ENCODE results near the gene IL1R1.
"Not testable (repeated sequence)": the region's sequence is repeated elsewhere in the genome, so short reads cannot be mapped to it uniquely, and the experiment has no call there.

The IL1R1 gene

DNA sequence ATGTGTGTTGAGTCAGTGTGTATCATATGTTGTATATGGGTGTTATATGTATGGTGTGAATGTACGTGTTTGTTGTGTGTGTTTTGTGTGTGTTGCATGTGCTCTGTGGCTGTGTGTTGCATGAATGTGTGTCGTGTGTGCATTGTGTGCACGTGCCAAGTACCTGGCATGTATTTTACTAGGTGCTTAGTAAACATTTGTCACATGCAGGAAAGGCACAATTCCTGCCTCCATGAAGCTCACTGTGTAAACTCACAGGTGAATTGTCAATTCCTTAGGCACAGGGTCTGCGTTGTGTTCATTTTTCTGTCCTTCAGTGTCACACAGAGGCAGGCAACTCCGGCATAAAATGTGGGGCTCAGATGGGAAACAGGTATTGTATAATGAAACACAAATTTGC is 22.3 kb upstream of the IL1R1 start:
- Mint-ChIP-seq H3K36me3 (no peaks in the 10 kb centered on the region), H3K9me3 (peaks cover 4% of the 10 kb centered on the region), H3K27ac (no peak overlapping the region), H3K4me1 (peaks cover 6% of the 10 kb centered on the region), H3K4me3 (no peak overlapping the region), H3K27me3 (peaks cover 34% of the 10 kb centered on the region)
- no peak for ATAC-seq

DNA sequence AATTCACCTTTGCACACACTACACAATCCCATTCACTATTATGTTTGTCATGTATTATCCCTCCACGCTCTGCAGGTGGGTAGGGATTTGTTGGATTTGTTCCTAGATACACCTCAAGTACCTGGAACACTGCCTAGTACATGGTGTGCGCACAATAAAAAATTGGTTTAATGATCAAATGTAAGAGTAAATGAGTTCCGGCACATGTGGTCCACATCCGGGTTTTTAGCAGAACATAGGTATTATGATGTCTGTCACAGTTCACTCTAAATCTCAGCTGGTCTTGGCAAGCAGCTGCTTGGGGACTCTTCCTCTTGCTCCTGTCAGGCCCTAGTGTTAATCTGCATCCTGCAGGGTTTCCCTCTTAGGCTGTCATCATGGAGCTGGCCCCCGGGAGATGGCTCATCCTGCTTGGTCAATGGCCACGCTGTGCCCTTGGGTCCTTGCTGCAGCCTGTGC is 21.8 kb upstream of the IL1R1 start:
- H3K27ac Mint-ChIP-seq, result no peak overlapping the region
- peaks cover under 1% of the 10 kb centered on the region for H3K9me3 Mint-ChIP-seq
- ATAC-seq, result no peak

DNA sequence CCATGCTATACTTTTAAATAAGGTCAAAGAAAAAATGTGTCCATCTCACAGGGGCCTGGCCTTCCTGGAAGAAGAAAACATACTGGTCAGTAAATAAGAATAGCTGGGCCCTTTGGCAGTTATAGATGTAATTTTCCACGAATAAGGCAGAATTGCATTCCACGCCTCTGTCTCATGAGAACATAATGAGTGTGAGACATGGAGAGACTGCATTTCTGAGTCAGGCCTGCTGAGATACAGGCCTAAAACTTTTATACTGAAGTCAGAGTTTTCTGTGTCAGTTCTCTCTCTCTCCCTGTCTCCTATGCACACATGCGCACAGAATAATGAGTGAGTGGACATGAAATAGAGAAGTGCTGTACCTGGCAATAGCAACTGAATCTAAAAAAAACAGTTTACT is 20.4 kb upstream of the IL1R1 start:
- ATAC-seq, result no peak
- no peaks in the 10 kb centered on the region for H3K4me1 Mint-ChIP-seq
- H3K27ac Mint-ChIP-seq, result no peak overlapping the region
- H3K9me3 Mint-ChIP-seq, result peaks cover 2% of the 10 kb centered on the region
- H3K27me3 Mint-ChIP-seq, result peaks cover 38% of the 10 kb centered on the region
- no peaks in the 10 kb centered on the region for H3K36me3 Mint-ChIP-seq
- H3K4me3 Mint-ChIP-seq, result no peak overlapping the region

More for the DNA sequence above, 21.8 kb upstream of the IL1R1 start:
- Mint-ChIP-seq H3K4me1 (peaks cover 6% of the 10 kb centered on the region), H3K27me3 (peaks cover 29% of the 10 kb centered on the region), H3K36me3 (no peaks in the 10 kb centered on the region), H3K4me3 (no peak overlapping the region)

DNA sequence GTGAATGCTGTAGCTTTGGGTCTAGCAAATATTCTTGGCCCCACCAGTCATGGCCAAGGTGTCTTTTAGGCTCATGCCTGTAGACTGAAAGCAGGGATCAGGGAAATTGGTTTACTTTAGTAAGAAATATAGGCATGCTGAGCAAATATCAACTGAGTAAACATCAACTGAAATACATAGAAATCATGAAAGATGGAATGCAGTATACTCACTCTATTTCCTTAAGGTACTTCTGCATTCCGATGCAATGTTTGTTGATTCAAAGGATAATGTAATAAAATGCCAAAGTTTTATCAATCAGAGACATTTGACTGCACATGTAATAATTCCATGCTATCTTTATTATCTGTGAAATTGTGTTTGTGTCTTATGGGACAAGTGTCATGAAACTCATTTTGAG is 19.6 kb upstream of the IL1R1 start:
- peaks cover 2% of the 10 kb centered on the region for H3K9me3 Mint-ChIP-seq
- H3K4me3 Mint-ChIP-seq, result no peak overlapping the region
- no peaks in the 10 kb centered on the region for H3K36me3 Mint-ChIP-seq
- no peak overlapping the region for H3K27ac Mint-ChIP-seq
- peaks cover 46% of the 10 kb centered on the region for H3K27me3 Mint-ChIP-seq
- H3K4me1 Mint-ChIP-seq, result no peaks in the 10 kb centered on the region
- ATAC-seq, result no peak

DNA sequence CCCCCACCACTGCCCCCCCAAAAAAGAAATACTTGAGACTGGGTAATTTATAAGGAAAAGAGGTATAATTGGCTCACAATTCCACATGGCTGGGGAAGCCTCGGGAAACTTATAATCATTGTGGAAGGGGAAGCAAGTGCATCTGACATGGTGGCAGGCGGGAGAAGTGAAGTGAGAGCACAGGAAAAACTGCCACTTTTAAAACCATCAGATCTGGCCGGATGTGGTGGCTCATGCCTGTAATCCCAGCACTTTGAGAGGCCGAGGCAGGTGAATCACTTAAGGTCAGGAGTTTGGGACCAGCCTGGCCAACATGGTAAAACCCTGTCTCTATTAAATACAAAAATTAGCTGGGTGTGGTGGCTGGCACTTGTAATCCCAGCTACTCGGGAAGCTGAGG is 18.1 kb upstream of the IL1R1 start:
- H3K27me3 Mint-ChIP-seq, result peaks cover 46% of the 10 kb centered on the region
- not testable (repeated sequence) for ATAC-seq, H3K36me3 Mint-ChIP-seq, H3K4me1 Mint-ChIP-seq, H3K27ac Mint-ChIP-seq, H3K4me3 Mint-ChIP-seq, H3K9me3 Mint-ChIP-seq

DNA sequence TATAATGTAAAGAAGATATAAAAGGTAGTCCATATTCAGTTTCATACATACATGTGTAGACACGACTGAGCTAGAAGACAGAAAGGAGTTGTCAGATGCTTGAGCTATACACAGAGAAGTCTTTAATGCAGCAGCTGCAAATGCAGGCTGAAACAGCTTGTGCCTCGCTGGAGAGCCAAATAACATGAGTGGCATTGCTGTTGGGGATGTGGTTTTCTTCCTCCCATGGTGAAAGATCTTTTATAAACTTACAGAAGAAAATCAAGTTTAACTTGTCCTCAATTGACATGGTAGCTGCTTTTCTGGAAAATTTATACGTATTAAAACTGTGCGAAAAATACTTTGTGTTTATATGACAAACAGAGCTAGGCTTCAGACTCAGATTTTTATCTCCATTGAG is 16.4 kb upstream of the IL1R1 start:
- Mint-ChIP-seq H3K9me3 (peaks cover 3% of the 10 kb centered on the region), H3K4me3 (no peak overlapping the region), H3K27ac (no peak overlapping the region), H3K36me3 (peaks cover under 1% of the 10 kb centered on the region), H3K4me1 (no peaks in the 10 kb centered on the region), H3K27me3 (peaks cover 41% of the 10 kb centered on the region)
- ATAC-seq, result no peak

DNA sequence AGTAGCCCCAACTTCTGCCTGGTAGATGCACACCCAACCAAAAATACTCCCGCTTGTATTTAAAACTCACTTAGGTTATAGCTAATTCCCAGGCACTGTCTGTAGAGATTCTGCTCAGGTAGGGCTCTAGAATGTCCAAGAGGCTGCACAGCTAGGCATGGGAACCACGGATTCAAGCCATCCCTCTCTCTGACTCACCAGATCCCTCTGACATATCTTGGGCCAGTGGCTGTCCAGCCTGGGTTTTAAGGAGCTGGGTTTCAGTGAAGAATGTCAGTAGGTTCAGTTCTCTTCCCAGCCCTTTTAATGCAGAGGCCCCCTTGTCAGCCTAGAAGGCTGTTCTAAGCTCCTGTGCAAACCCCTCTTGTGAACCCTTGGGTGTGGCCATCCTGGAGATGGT is 15.9 kb upstream of the IL1R1 start:
- peaks cover 6% of the 10 kb centered on the region for H3K36me3 Mint-ChIP-seq
- no peak overlapping the region for H3K4me3 Mint-ChIP-seq
- no peaks in the 10 kb centered on the region for H3K4me1 Mint-ChIP-seq
- no peak overlapping the region for H3K27ac Mint-ChIP-seq
- peaks cover 7% of the 10 kb centered on the region for H3K9me3 Mint-ChIP-seq
- no peak for ATAC-seq
- H3K27me3 Mint-ChIP-seq, result peaks cover 41% of the 10 kb centered on the region

DNA sequence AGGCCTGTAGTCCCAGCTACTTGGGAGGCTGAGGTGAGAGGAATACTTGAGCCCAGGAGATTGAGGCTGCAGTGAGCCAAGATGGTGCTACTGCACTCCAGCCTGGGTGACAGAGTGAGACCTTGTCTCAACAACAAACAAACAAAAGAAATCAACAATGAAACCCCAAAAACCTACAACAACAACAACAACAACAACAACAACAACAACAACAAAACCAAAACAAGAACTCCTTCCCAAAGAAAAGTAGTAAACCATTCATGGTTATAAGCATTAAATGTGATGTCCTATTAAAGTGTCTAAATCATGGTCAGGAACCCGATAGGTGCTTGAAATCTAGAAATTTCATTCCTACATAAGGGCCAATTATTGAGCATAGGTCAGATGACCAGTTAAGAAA is 13.5 kb upstream of the IL1R1 start:
- no peaks in the 10 kb centered on the region for H3K4me1 Mint-ChIP-seq

DNA sequence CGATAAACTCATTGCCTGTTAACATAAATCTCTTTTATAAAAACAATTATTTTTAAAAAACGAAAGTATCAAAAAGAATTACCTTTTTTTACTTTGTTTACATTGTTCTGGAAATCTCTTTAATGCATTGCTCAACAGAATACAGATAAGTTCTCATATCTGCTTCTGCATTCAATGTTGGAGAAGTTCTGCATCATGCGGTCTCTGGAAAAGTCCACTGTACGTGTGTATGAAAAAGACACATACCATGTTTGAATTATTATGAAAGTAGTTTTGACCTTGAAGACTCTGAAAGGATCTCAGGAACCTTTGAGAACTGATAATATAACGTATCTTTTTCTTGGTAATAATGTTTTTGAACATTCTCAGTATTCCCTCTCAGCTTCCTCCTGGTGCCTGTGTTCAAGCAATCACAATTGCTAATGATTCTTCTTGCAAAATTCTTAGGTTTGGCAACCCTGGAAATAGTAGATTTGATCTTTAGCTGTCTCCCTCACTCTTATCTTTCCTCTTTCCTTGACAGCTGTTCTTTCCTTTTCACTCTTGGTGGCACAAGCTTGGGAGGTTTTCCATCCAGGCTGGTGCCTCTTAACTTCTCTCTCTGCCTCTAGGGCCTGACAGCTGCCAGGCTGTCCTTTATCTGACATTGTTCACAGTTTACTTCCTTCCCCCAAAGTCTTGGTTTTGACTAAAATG is 12.4 kb upstream of the IL1R1 start:
- ATAC-seq, result no peak
- Mint-ChIP-seq H3K4me3 (no peak overlapping the region), H3K9me3 (peaks cover 7% of the 10 kb centered on the region), H3K36me3 (peaks cover 6% of the 10 kb centered on the region), H3K4me1 (no peaks in the 10 kb centered on the region), H3K27ac (no peak overlapping the region), H3K27me3 (peaks cover 31% of the 10 kb centered on the region)

More for the DNA sequence above, 13.5 kb upstream of the IL1R1 start:
- Mint-ChIP-seq H3K9me3 (peaks cover 7% of the 10 kb centered on the region), H3K27ac (no peak overlapping the region), H3K36me3 (peaks cover 6% of the 10 kb centered on the region), H3K4me3 (no peak overlapping the region), H3K27me3 (peaks cover 32% of the 10 kb centered on the region)
- no peak for ATAC-seq

DNA sequence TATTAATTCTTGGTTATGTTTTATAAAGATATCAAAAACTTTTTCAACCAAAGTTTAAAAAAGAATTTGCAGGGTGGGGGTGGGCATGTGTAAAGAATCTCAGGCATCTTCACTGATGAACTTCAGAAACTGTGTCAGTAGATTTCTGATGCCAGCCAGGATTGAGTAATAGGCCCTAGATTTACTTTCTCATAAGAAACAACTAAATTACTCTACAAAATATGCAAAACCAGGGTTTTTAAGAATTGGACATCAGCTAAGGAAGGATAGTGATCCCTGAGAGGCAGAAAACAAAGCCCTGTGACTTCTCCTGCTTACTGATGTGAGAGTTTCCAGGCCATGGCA is 11.9 kb upstream of the IL1R1 start:
- no peak overlapping the region for H3K4me3 Mint-ChIP-seq
- H3K4me1 Mint-ChIP-seq, result no peaks in the 10 kb centered on the region
- no peak for ATAC-seq
- H3K9me3 Mint-ChIP-seq, result peaks cover 7% of the 10 kb centered on the region
- no peak overlapping the region for H3K27ac Mint-ChIP-seq
- H3K27me3 Mint-ChIP-seq, result peaks cover 31% of the 10 kb centered on the region
- H3K36me3 Mint-ChIP-seq, result peaks cover 6% of the 10 kb centered on the region

DNA sequence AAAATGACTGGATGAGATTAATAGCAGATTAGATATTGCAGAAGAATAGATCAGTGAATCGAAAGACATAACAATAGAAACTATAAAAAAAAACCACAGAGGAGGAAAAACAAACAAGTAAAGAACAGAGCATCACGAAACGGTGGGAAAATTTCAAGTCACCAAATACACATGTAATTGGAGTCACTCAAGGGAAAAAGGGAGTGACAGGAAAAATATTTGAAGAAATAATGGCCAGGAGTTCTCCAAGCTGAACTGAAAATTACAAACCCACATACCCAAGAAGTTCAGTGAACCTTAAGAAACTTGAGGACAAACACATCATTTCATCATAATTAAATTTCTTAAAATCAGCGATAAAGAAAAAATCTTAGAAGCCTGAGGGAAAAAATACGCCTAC is 11.0 kb upstream of the IL1R1 start:
- H3K27ac Mint-ChIP-seq, result no peak overlapping the region
- peaks cover 6% of the 10 kb centered on the region for H3K36me3 Mint-ChIP-seq
- H3K27me3 Mint-ChIP-seq, result peaks cover 27% of the 10 kb centered on the region
- no peak for ATAC-seq
- H3K4me1 Mint-ChIP-seq, result no peaks in the 10 kb centered on the region
- peaks cover 7% of the 10 kb centered on the region for H3K9me3 Mint-ChIP-seq
- H3K4me3 Mint-ChIP-seq, result no peak overlapping the region

DNA sequence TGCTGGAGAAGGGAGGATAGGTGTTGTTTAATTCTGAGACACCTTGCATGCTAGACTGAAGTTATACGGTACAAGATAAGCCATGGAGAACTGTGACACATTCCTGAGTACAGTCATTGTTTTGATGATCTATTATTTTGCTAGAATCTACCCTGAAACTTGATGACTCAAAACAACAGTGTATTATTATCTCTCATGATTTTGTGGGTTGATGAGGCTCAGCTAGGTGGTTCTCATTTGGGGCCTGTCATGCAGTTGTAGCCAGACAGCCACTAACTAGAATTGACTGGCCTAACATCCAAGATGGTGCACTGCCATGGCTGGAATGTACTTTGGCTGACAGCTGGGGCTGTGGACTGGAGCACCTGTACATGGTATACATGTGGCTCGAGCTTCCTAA is 5.4 kb upstream of the IL1R1 start:
- peak; percentile 19 for ATAC-seq
- no peaks in the 10 kb centered on the region for H3K4me1 Mint-ChIP-seq
- H3K36me3 Mint-ChIP-seq, result no peaks in the 10 kb centered on the region
- no peak overlapping the region for H3K4me3 Mint-ChIP-seq
- no peak overlapping the region for H3K27ac Mint-ChIP-seq
- no peaks in the 10 kb centered on the region for H3K9me3 Mint-ChIP-seq
- peaks cover 32% of the 10 kb centered on the region for H3K27me3 Mint-ChIP-seq

DNA sequence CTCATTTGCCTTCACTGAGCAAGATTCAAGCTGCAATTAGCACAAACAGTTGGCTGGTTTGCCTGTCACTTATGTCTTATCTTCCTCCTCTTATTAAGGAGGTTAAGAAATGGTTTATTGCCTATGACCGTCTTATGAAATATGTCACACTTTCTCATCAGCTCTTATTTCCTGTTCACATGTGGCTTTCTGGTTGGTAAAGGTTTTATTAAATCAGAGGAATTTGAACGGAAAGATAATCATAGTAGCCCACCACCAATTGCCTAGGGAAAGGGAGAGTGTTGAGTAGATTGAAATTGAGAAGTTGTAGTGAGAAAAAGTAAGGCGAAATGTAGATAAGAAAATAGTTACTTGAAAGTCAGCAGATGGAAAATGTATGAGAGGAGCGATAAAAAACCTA is 4.2 kb upstream of the IL1R1 start:
- no peak for ATAC-seq
- no peak overlapping the region for H3K4me3 Mint-ChIP-seq
- no peaks in the 10 kb centered on the region for H3K4me1 Mint-ChIP-seq
- peaks cover 4% of the 10 kb centered on the region for H3K9me3 Mint-ChIP-seq
- H3K36me3 Mint-ChIP-seq, result no peaks in the 10 kb centered on the region
- H3K27ac Mint-ChIP-seq, result no peak overlapping the region
- peaks cover 44% of the 10 kb centered on the region for H3K27me3 Mint-ChIP-seq

DNA sequence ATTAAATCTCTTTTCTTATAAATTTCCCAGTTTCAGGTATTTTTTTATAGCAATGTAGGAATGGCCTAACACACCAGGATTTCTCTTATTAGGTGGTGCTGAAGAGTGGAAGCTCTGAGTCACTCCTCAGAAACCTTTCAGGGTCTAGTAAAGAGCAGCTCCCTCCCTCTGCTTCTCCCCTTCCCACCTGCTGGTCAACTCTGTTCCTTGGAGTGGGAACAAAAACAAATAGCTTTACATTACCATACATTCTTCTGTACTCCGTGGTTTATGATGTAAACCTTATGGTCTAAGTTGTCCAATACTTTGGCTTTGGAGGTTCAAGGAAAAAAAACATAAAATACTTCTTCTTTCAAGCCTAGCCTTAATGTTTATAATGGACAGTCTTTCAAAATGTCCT is 2.7 kb upstream of the IL1R1 start:
- no peak overlapping the region for H3K27ac Mint-ChIP-seq
- H3K27me3 Mint-ChIP-seq, result peaks cover 45% of the 10 kb centered on the region
- H3K4me3 Mint-ChIP-seq, result no peak overlapping the region
- peaks cover 6% of the 10 kb centered on the region for H3K9me3 Mint-ChIP-seq
- no peaks in the 10 kb centered on the region for H3K36me3 Mint-ChIP-seq
- no peaks in the 10 kb centered on the region for H3K4me1 Mint-ChIP-seq
- ATAC-seq, result no peak

DNA sequence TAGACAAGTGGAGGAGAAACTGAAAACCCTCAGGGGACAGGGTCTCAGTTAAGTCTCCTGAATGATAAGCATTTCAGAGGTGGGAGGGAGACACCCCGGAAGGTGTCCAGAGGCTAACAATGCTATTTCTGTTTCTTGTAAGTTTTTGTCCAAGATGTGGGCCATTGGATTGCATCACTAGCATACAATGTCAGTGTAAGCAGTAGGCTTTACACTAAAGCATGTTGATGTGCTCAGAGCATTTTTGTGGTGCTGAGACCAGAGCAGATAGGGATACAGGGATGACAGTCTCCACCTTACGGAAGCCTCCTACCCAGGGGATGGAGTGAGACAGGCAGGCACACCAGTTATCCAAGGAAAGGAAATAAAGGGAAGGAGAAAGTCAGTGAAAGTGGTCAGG is 2.2 kb upstream of the IL1R1 start:
- no peak overlapping the region for H3K27ac Mint-ChIP-seq
- peaks cover 12% of the 10 kb centered on the region for H3K9me3 Mint-ChIP-seq
- no peak for ATAC-seq
- no peaks in the 10 kb centered on the region for H3K36me3 Mint-ChIP-seq
- no peaks in the 10 kb centered on the region for H3K4me1 Mint-ChIP-seq
- H3K4me3 Mint-ChIP-seq, result no peak overlapping the region
- H3K27me3 Mint-ChIP-seq, result peaks cover 45% of the 10 kb centered on the region

DNA sequence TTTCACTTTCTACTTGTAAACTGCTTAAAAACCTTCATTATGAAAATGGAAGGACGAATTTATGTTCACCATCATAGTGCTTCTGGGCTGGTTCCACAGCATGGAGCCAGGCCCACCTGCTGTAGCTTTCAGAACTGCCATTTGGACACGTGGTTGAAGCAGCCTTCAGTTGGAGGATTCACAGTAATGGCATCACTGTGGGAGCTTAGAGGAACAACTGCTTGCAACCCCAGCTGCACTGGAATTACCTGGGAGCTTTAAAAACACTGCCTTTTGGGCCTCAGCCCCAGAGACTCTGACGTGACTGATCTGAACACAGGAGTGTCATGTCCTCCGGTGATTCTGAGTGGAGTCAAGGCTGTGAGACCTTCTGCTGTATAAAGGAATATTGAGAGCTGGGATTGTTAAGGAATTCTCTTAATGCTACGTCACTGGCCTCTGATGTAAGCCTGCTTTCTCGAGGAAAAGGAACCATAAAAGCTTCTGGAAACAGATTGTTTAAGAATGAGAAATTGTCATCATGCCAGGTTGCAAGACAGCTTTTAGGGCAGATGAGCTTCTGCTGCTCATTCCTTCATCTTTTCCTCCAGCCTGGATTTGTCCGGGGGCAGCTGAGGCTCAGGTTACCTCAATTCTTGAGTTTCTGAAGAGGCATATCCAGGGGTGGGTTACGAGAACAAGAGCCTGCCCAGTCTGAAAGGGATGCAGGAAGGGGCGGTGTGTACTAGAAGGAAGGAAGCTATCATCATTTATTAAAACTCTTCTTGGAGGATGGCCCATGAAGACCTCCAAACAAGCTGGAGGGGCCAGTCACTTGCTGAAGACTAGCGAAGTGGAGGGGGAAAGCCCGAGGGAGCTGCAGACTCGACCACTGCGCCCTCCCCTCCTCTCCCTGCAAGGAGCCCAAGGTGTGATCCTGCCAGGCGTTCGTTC is 1.3 kb upstream of the IL1R1 start:
- H3K4me1 Mint-ChIP-seq, result no peaks in the 10 kb centered on the region
- ATAC-seq, result no peak
- no peak overlapping the region for H3K4me3 Mint-ChIP-seq
- H3K27ac Mint-ChIP-seq, result no peak overlapping the region
- peaks cover 14% of the 10 kb centered on the region for H3K9me3 Mint-ChIP-seq
- peaks cover 45% of the 10 kb centered on the region for H3K27me3 Mint-ChIP-seq
- no peaks in the 10 kb centered on the region for H3K36me3 Mint-ChIP-seq

Data from stimulated activated memory B cell treated with anti-CD40 and anti-IgM and Interleukin-4, amounts not matched to agents 10 μg/mL and 1 μg/mL and 100 μg/mL, for 72 hours (primary cell).